HG03139 (cell line): Measurements from ENCODE around the gene DLST.

ENCODE experiments used
- ATAC-seq: cut with Tn5 transposase; IDR thresholded peaks from one replicate; pipeline ENCODE4 v1.9.1; 2021; ENCODE audit not compliant: unreplicated experiment

DLST gene

GRCh38 chr14:74893614-74894091 is 11.9 kb downstream of the DLST start:
- ATAC-seq, result no peak

GRCh38 chr14:74896400-74896799 is 14.7 kb downstream of the DLST start:
- no peak for ATAC-seq

GRCh38 chr14:74897642-74898041 is 15.9 kb downstream of the DLST start:
- ATAC-seq, result no peak

GRCh38 chr14:74898083-74898482 is 16.4 kb downstream of the DLST start:
- no peak for ATAC-seq

GRCh38 chr14:74898694-74899093 is 17.0 kb downstream of the DLST start:
- no peak for ATAC-seq

GRCh38 chr14:74902941-74903705 is 21.4 kb downstream of the DLST start:
- no peak for ATAC-seq

- no peak for ATAC-seq
These were observed 23.2 kb downstream of the DLST start for GRCh38 chr14:74904635-74905503.

- ATAC-seq, result no peak
These were observed 24.0 kb downstream of the DLST start for GRCh38 chr14:74905595-74906142.

- no peak for ATAC-seq
These were observed 25.3 kb downstream of the DLST start for GRCh38 chr14:74906925-74907521.

- ATAC-seq, result no peak
These were observed 26.0 kb downstream of the DLST start for GRCh38 chr14:74907744-74908143.

- no peak for ATAC-seq
These were observed 27.2 kb downstream of the DLST start for GRCh38 chr14:74908861-74909341.

- no peak for ATAC-seq
These were observed 27.8 kb downstream of the DLST start for GRCh38 chr14:74909501-74909900.

- no peak for ATAC-seq
These were observed 28.2 kb downstream of the DLST start for GRCh38 chr14:74909911-74910310.

GRCh38 chr14:74910556-74910955 is 28.8 kb downstream of the DLST start:
- ATAC-seq, result no peak

GRCh38 chr14:74911221-74911620 is 29.5 kb downstream of the DLST start:
- no peak for ATAC-seq

- ATAC-seq, result no peak
These were observed 30.0 kb downstream of the DLST start for GRCh38 chr14:74911704-74912103.

GRCh38 chr14:74912111-74912510 is 30.4 kb downstream of the DLST start:
- ATAC-seq, result no peak

- no peak for ATAC-seq
These were observed 31.1 kb downstream of the DLST start for GRCh38 chr14:74912801-74913200.

- ATAC-seq, result no peak
These were observed 31.7 kb downstream of the DLST start for GRCh38 chr14:74913393-74913910.

GRCh38 chr14:74913986-74914573 is 32.4 kb downstream of the DLST start:
- no peak for ATAC-seq

GRCh38 chr14:74915426-74915825 is 33.7 kb downstream of the DLST start:
- no peak for ATAC-seq
